H9 (cell line): ENCODE measurements around the gene IL36G. TPM values are rescaled to one million over a fixed set of nuclear protein-coding genes. Genes with fewer than 3 reads are reported as not detected.

Source experiments
- DNase-seq: peaks from one replicate; pipeline ENCODE4 v3.0.0-alpha.2; 2017
- H2AFZ ChIP-seq: one replicate; pipeline ENCODE4 v1.6.1; 2013; ENCODE audit warnings: mild to moderate bottlenecking, low read length, control low read depth, moderate library complexity
- H2AK5ac ChIP-seq: 2 replicates; pipeline ENCODE4 v1.6.1; 2013; ENCODE audit warnings: low read length, control low read depth, mixed read lengths; ENCODE audit not compliant: insufficient read length
- H2BK120ac ChIP-seq: one replicate; pipeline ENCODE4 v1.6.1; 2013; ENCODE audit warnings: low read depth, mild to moderate bottlenecking, low read length, control low read depth, inconsistent platforms; ENCODE audit not compliant: poor library complexity, severe bottlenecking
- H2BK12ac ChIP-seq: 2 replicates; pipeline ENCODE4 v1.6.1; 2013; ENCODE audit warnings: low read length, control low read depth, mixed read lengths, low read depth; ENCODE audit not compliant: insufficient read length
- H2BK15ac ChIP-seq: 2 replicates; pipeline ENCODE4 v1.6.1; 2013; ENCODE audit warnings: low read depth, low read length, control low read depth
- H2BK20ac ChIP-seq: one replicate; pipeline ENCODE4 v1.6.1; 2013; ENCODE audit warnings: low read depth, mild to moderate bottlenecking, low read length, control low read depth, inconsistent platforms; ENCODE audit not compliant: poor library complexity, severe bottlenecking
- H2BK5ac ChIP-seq: 2 replicates; pipeline ENCODE4 v1.6.1; 2013; ENCODE audit warnings: low read length, control low read depth, mixed read lengths; ENCODE audit not compliant: insufficient read length
- H3K14ac ChIP-seq: 2 replicates; pipeline ENCODE4 v1.6.1; 2013; ENCODE audit warnings: low read length, control low read depth; ENCODE audit not compliant: insufficient read depth
- H3K18ac ChIP-seq: 2 replicates; pipeline ENCODE4 v1.6.1; 2013; ENCODE audit warnings: low read depth, mild to moderate bottlenecking, mixed read lengths, low read length, control low read depth; ENCODE audit not compliant: insufficient read length
- H3K23ac ChIP-seq: 2 replicates; pipeline ENCODE4 v1.6.1; 2013; ENCODE audit warnings: low read length, control low read depth, mixed read lengths, low read depth; ENCODE audit not compliant: insufficient read length
- H3K23me2 ChIP-seq: 2 replicates; pipeline ENCODE4 v1.6.1; 2013; ENCODE audit warnings: low read depth, mild to moderate bottlenecking, mixed read lengths, low read length, control low read depth; ENCODE audit not compliant: insufficient read length, poor library complexity, severe bottlenecking
- H3K27ac ChIP-seq: 2 replicates; pipeline ENCODE4 v1.5.1; 2013; ENCODE audit warnings: low read length, control low read depth, mixed read lengths, low read depth; ENCODE audit not compliant: insufficient read length
- H3K27me3 ChIP-seq: 2 replicates; pipeline ENCODE4 v1.6.1; 2013; ENCODE audit warnings: low read length, control low read depth, inconsistent platforms; ENCODE audit not compliant: insufficient read depth
- H3K4ac ChIP-seq: 2 replicates; pipeline ENCODE4 v1.6.1; 2013; ENCODE audit warnings: low read depth, mild to moderate bottlenecking, control low read depth, inconsistent platforms, low read length, moderate library complexity
- H3K4me1 ChIP-seq: 2 replicates; pipeline ENCODE4 v1.6.1; 2013; ENCODE audit warnings: low read length, control low read depth, inconsistent platforms; ENCODE audit not compliant: insufficient read depth
- H3K4me2 ChIP-seq: 2 replicates; pipeline ENCODE4 v1.6.1; 2013; ENCODE audit warnings: low read length, control low read depth, mixed read lengths; ENCODE audit not compliant: insufficient read length, insufficient read depth
- H3K56ac ChIP-seq: 2 replicates; pipeline ENCODE4 v1.6.1; 2013; ENCODE audit warnings: low read depth, mild to moderate bottlenecking, mixed read lengths, low read length, control low read depth; ENCODE audit not compliant: insufficient read length
- H3K79me1 ChIP-seq: 2 replicates; pipeline ENCODE4 v1.6.1; 2013; ENCODE audit warnings: low read depth, mild to moderate bottlenecking, moderate library complexity, low read length, control low read depth, inconsistent platforms; ENCODE audit not compliant: insufficient read depth, poor library complexity, severe bottlenecking
- H3K79me2 ChIP-seq: 2 replicates; pipeline ENCODE4 v1.6.1; 2013; ENCODE audit warnings: low read length, control low read depth, inconsistent platforms; ENCODE audit not compliant: insufficient read depth
- H3K9ac ChIP-seq: 2 replicates; pipeline ENCODE4 v1.6.1; 2013; ENCODE audit warnings: low read length, control low read depth, mixed read lengths; ENCODE audit not compliant: insufficient read length; ENCODE audit errors: extremely low read depth
- H3K9me3 ChIP-seq: one replicate; pipeline ENCODE4 v1.6.1; 2013; ENCODE audit warnings: low read depth, low read length, inconsistent platforms; ENCODE audit not compliant: control insufficient read depth
- H3T11ph ChIP-seq: one replicate; pipeline ENCODE4 v1.6.1; 2013; ENCODE audit warnings: mild to moderate bottlenecking, low read length, control low read depth, inconsistent platforms
- H4K20me1 ChIP-seq: one replicate; pipeline ENCODE4 v1.6.1; 2013; ENCODE audit not compliant: control insufficient read depth, insufficient read length, insufficient read depth
- H4K5ac ChIP-seq: 2 replicates; pipeline ENCODE4 v1.6.1; 2013; ENCODE audit warnings: low read depth, mild to moderate bottlenecking, mixed read lengths, low read length, control low read depth; ENCODE audit not compliant: insufficient read length
- H4K8ac ChIP-seq: replicated peaks from 2 replicates; pipeline ENCODE4 v1.6.1; 2013; ENCODE audit warnings: low read length, control low read depth, mixed read lengths, low read depth; ENCODE audit not compliant: insufficient read length
- H4K91ac ChIP-seq: 2 replicates; pipeline ENCODE4 v1.6.1; 2013; ENCODE audit warnings: low read depth, mild to moderate bottlenecking, moderate library complexity, mixed read lengths, low read length, control low read depth; ENCODE audit not compliant: insufficient read length
- H3K27ac Mint-ChIP-seq, 3 experiments: 2 replicates in 2 of 3; 3 replicates in 1 of 3; pipeline ENCODE4 v1.8.0; 2020 to 2021; ENCODE audit warnings: mixed read lengths in 3 of 3, mild to moderate bottlenecking in 1 of 3, moderate library complexity in 1 of 3
- H3K27me3 Mint-ChIP-seq: 2 replicates; pipeline ENCODE4 v1.8.0; 2021; ENCODE audit warnings: low read depth, mild to moderate bottlenecking, moderate library complexity, mixed read lengths
- H3K36me3 Mint-ChIP-seq, 3 experiments: 2 replicates in 2 of 3; 3 replicates in 1 of 3; pipeline ENCODE4 v1.8.0; 2020 to 2021; ENCODE audit warnings: low read depth in 3 of 3, mixed read lengths in 3 of 3; ENCODE audit not compliant: insufficient read depth in 1 of 3
- H3K4me1 Mint-ChIP-seq, 2 experiments: 2 replicates each; pipeline ENCODE4 v1.8.0; 2020; ENCODE audit warnings: mixed read lengths in 2 of 2
- H3K4me3 Mint-ChIP-seq, 2 experiments: 2 replicates in 1 of 2; 3 replicates in 1 of 2; pipeline ENCODE4 v1.8.0; 2020 to 2021; ENCODE audit warnings: mild to moderate bottlenecking in 2 of 2, mixed read lengths in 2 of 2, moderate library complexity in 1 of 2
- H3K9me3 Mint-ChIP-seq, 2 experiments: 2 replicates in 1 of 2; 3 replicates in 1 of 2; pipeline ENCODE4 v1.8.0; 2020; ENCODE audit warnings: mild to moderate bottlenecking in 2 of 2, mixed read lengths in 2 of 2, moderate library complexity in 1 of 2
- CTCF ChIP-seq: fragments of 200-600 bp; sonication (generic); conservative IDR thresholded peaks from 3 replicates; pipeline ENCODE4 v1.8.0; 2021; ENCODE audit warnings: antibody characterized with exemption, mild to moderate bottlenecking
- WGBS: extraction: QIAGEN DNeasy Blood & Tissue Kit; methylation state at CpG from one replicate; pipeline ENCODE4 v1.1.7; 2013; ENCODE audit warnings: missing lambda C conversion rate, low lambda C conversion rate, mixed read lengths; ENCODE audit not compliant: insufficient read length; ENCODE audit errors: extremely low coverage; 5-methylcytosine and 5-hydroxymethylcytosine counted together
- total RNA-seq: library from RNA; stranded (reverse); gene quantifications from 2 replicates; pipeline ENCODE4 v1.2.1, GENCODE V29; 2021

Gene IL36G
- total RNA-seq, 1 experiment from 2014 or later = not detected

GRCh38 chr2:112989611-112990010, 11.8 kb downstream of the IL36G start:
- Histone ChIP-seq H4K20me1 (no peaks in the 10 kb centered on the region), H3K9me3 (no peaks in the 10 kb centered on the region), H2BK120ac (no peak overlapping the region), H2BK12ac (no peak overlapping the region), H3K4ac (no peak overlapping the region), H3K56ac (no peak overlapping the region), H4K5ac (no peak overlapping the region), H2AK5ac (no peak overlapping the region), H2BK15ac (no peak overlapping the region), H3K23ac (no peak overlapping the region), H3K4me1 (no peaks in the 10 kb centered on the region), H3K79me2 (no peaks in the 10 kb centered on the region), H3K27ac (no peak overlapping the region), H3K9ac (no peak overlapping the region), H2AFZ (no peak overlapping the region), H3T11ph (no peak overlapping the region), H2BK5ac (no peak overlapping the region), H3K18ac (no peak overlapping the region), H2BK20ac (no peak overlapping the region), H4K8ac (no peak overlapping the region), H3K27me3 (no peaks in the 10 kb centered on the region), H3K79me1 (no peaks in the 10 kb centered on the region), H4K91ac (no peak overlapping the region), H3K4me2 (no peak overlapping the region), H3K14ac (no peak overlapping the region), H3K23me2 (no peaks in the 10 kb centered on the region)
- Mint-ChIP-seq H3K4me1 (no peaks in the 10 kb centered on the region), H3K27ac (no peak overlapping the region), H3K4me3 (no peak overlapping the region), H3K36me3 (no peaks in the 10 kb centered on the region; a peak in 2 of 7 replicates), H3K9me3 (peaks cover 33 to 73% of the 10 kb centered on the region in 2 experiments), H3K27me3 (peaks cover 5% of the 10 kb centered on the region; the same call in 1 of the 2 replicates)
- no peak for DNase-seq
- TF ChIP-seq CTCF = no peak
- 100% methylated on average over 1 of the region's 3 CpGs for WGBS
